HepG2 (cell line): ENCODE results near the gene SYT13. TPM values are rescaled to one million over a fixed set of nuclear protein-coding genes. Genes with fewer than 3 reads are reported as not detected.

Experiments used
- ATAC-seq: fragments of 200-7000 bp; cut with Tn5 transposase; 3 replicates; pipeline ENCODE4 v1.9.1; 2020; ENCODE audit warnings: mild to moderate bottlenecking, moderate library complexity
- BruUV-seq: library from RNA; stranded (reverse); fragments of 400-500 nt; replicated peaks from 2 replicates; lab custom pipeline; 2021; lab: Mats Ljungman, UMichigan
- CTCF ChIA-PET: fragments of 300-600 bp; formaldehyde crosslinking; extraction: SDS; loops from one replicate; lab custom pipeline; 2021; ENCODE audit warnings: low total read pairs, inconsistent platforms, low intra/inter-chr PET ratio; lab: Yijun Ruan, JAX
- POLR2A ChIA-PET: fragments of 350-600 bp; sonication (Branson Sonifier 250); formaldehyde crosslinking; loops from one replicate; lab custom pipeline; 2020; ENCODE audit warnings: antibody characterized with exemption, inconsistent platforms; lab: Yijun Ruan, JAX
- DNase-seq: peaks from one replicate; pipeline ENCODE4 v3.0.0-alpha.2; 2015; ENCODE audit warnings: low spot score
- FAIRE-seq: peaks from 3 replicates; lab custom pipeline; 2011; peaks lifted over from hg19 to GRCh38; lab: Jason Lieb, UNC
- H2AFZ ChIP-seq: one replicate; pipeline ENCODE4 v1.6.1; 2011; ENCODE audit warnings: low read length, inconsistent platforms
- H3K27ac ChIP-seq: fragments of 300-600 bp; 3 replicates; pipeline ENCODE4 v1.8.0; 2011; ENCODE audit warnings: mixed run types, mild to moderate bottlenecking, mixed read lengths, low read length, inconsistent platforms; ENCODE audit not compliant: insufficient read depth; ENCODE audit errors: extremely low read length
- H3K27me3 ChIP-seq, 2 experiments: fragments of 200-600 bp in 1 of 2; 2 replicates in 1 of 2; 3 replicates in 1 of 2; pipeline versions ENCODE4 v1.6.0 to v1.8.0; 2011; ENCODE audit warnings: low read length in 2 of 2, mild to moderate bottlenecking in 2 of 2, moderate library complexity in 2 of 2, inconsistent platforms in 1 of 2; ENCODE audit not compliant: insufficient read depth in 2 of 2, control insufficient read depth in 1 of 2
- H3K36me3 ChIP-seq, 2 experiments: fragments of 200-600 bp in 1 of 2; replicated peaks in 1 of 2; 2 replicates in 1 of 2; 3 replicates in 1 of 2; pipeline versions ENCODE4 v1.5.1 to v1.8.0; 2011; ENCODE audit warnings: low read length in 2 of 2, inconsistent platforms in 1 of 2; ENCODE audit not compliant: insufficient read depth in 2 of 2, control insufficient read depth in 1 of 2
- H3K4me1 ChIP-seq: 2 replicates; pipeline ENCODE4 v1.5.1; 2012; ENCODE audit warnings: low read length, inconsistent platforms; ENCODE audit not compliant: insufficient read depth
- H3K4me2 ChIP-seq: 2 replicates; pipeline ENCODE4 v1.6.0; 2011; ENCODE audit warnings: low read depth, low read length, inconsistent platforms
- H3K4me3 ChIP-seq, 3 experiments: fragments of 200-600 bp in 1 of 3; sonication (generic), shearing (Covaris generic) in 1 of 3; replicated peaks in 1 of 3; 2 replicates each; pipeline ENCODE4 v1.5.1; 2011 to 2016; ENCODE audit warnings: low read length in 3 of 3, inconsistent platforms in 2 of 3, low read depth in 2 of 3, mild to moderate bottlenecking in 2 of 3, control low read depth in 1 of 3, mixed read lengths in 1 of 3; ENCODE audit not compliant: insufficient read depth in 1 of 3
- H3K79me2 ChIP-seq: one replicate; pipeline ENCODE4 v1.6.1; 2011; ENCODE audit warnings: low read length, inconsistent platforms; ENCODE audit not compliant: insufficient read depth
- H3K9ac ChIP-seq: 2 replicates; pipeline ENCODE4 v1.6.0; 2011; ENCODE audit warnings: mild to moderate bottlenecking, low read depth, low read length, inconsistent platforms; ENCODE audit not compliant: insufficient read depth
- H3K9me3 ChIP-seq: 2 replicates; pipeline ENCODE4 v1.5.1; 2012; ENCODE audit warnings: mild to moderate bottlenecking, low read length
- H4K20me1 ChIP-seq: 2 replicates; pipeline ENCODE4 v1.6.0; 2011; ENCODE audit warnings: inconsistent platforms, mild to moderate bottlenecking, low read length, moderate library complexity; ENCODE audit not compliant: insufficient read depth
- ASH2L ChIP-seq: fragments of 300-600, 200-600 bp; sonication (generic); IDR thresholded peaks from 2 replicates; pipeline ENCODE4 v1.7.0; 2017; ENCODE audit warnings: low read depth, mild to moderate bottlenecking, moderate library complexity, mixed read lengths, low read length; ENCODE audit not compliant: insufficient read length
- DNMT3B ChIP-seq: conservative IDR thresholded peaks from 2 replicates; pipeline ENCODE4 v1.6.1; 2016; ENCODE audit warnings: missing biosample characterization, control low read depth
- EP300 ChIP-seq, 3 experiments: sonication (generic) in 1 of 3; formaldehyde crosslinking in 1 of 3; IDR thresholded peaks; 2 replicates each; pipeline versions ENCODE4 v1.5.1 to v1.6.1; 2011 to 2020; ENCODE audit warnings: low read depth in 2 of 3, low read length in 2 of 3, borderline replicate concordance in 1 of 3, improper control_type of control experiment in 1 of 3, mild to moderate bottlenecking in 1 of 3, missing genetic modification reagents in 1 of 3, moderate library complexity in 1 of 3
- ETV5 ChIP-seq: IDR thresholded peaks from 2 replicates; pipeline ENCODE4 v1.6.1; 2018; ENCODE audit warnings: missing biosample characterization, missing genetic modification reagents, inconsistent platforms, borderline replicate concordance
- POGZ ChIP-seq: sonication (generic); formaldehyde crosslinking; IDR thresholded peaks from 2 replicates; pipeline ENCODE4 v1.4.0; 2020; ENCODE audit warnings: mild to moderate bottlenecking, missing genetic modification reagents
- WGBS: methylation state at CpG from one replicate; pipeline ENCODE4 v1.1.6; 2017; ENCODE audit warnings: low lambda C conversion rate; 5-methylcytosine and 5-hydroxymethylcytosine counted together
- in situ Hi-C: cut with HindIII; loops from 2 replicates; pipeline ENCODE4 v1.10.0; 2017; ENCODE audit warnings: low pct_unique_long_range_greater_than_20kb; ENCODE audit not compliant: extremely low pct_ligation_motif_present
- intact Hi-C: fragments of 100-400 bp; cut with micrococcal nuclease; formaldehyde crosslinking; loops from one replicate; pipeline ENCODE4 v1.10.0; 2022; ENCODE audit not compliant: unreplicated experiment
- polyA plus RNA-seq, 8 experiments: library from polyadenylated mRNA; depleted of rRNA in 3 of 8; stranded (reverse) in 7 of 8; unstranded in 1 of 8; fragments of >200 nt; fragmentation: Illumina TruSeq in 4 of 8; extraction: Trizol in 4 of 8; gene quantifications; 2 replicates each; pipeline versions ENCODE4 v1.2.1 to v1.2.3, GENCODE V29; 2011 to 2016; ENCODE audit warnings: low read depth in 4 of 8, missing spikeins in 1 of 8, mixed read lengths in 1 of 8; ENCODE audit not compliant: insufficient read depth in 1 of 8
- total RNA-seq, 5 experiments: library from RNA; depleted of rRNA; stranded (reverse); fragments of >200 nt; fragmentation: Illumina TruSeq; extraction: Trizol; gene quantifications; 2 replicates each; pipeline ENCODE4 v1.2.3, GENCODE V29; 2016; ENCODE audit warnings: low read depth in 1 of 5
- TF ChIP-seq, protein P1 (sequence below): sonication (generic); formaldehyde crosslinking; IDR thresholded peaks from 2 replicates; pipeline ENCODE4 v1.4.0; 2020; ENCODE audit warnings: mild to moderate bottlenecking, missing genetic modification reagents

SYT13 gene
- total and polyA plus RNA-seq, 2 of the 13 experiments (the other 11 are each of a cell fraction or from before 2014, with no cell fraction given) = 0.02 to 0.13 TPM

DNA sequence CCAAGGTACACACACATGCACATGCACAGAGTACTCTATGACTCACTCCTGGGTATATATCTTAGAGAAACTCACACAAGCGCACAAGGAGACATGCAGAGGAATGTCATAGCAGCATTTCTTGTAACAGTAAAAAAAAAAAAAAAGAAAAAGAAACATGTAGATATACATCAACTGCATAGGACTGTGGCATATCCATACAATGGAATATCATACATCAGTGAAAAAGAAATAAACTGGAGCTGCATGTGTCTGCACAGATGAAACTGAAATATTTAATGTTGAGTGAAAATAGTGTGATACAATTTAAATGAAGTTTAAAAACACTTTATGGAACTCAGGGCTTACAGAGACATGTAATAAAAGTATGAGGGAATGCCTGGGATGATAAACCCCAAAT lies 46.4 kb downstream of the SYT13 start (continued):
- no peak for TF ChIP-seq ETV5
- TF ChIP-seq POGZ (CRISPR knock-in tag) = no peak

- no peaks in the 10 kb centered on the region for H3K36me3 ChIP-seq
- H3K4me3 ChIP-seq = no peak overlapping the region
- no peak overlapping the region for H2AFZ ChIP-seq
- WGBS = 40% methylated on average over 3 of the region's 3 CpGs
- H3K4me1 ChIP-seq = no peaks in the 10 kb centered on the region
- no peak overlapping the region for H3K27ac ChIP-seq
- ATAC-seq (no peak), FAIRE-seq (no peak), DNase-seq (no peak)
- H3K4me2 ChIP-seq = no peak overlapping the region
- no peaks in the 10 kb centered on the region for H3K79me2 ChIP-seq
- CTCF ChIA-PET = no interaction called here
- no TSS peak for BruUV-seq
- in situ Hi-C loops (no loop called here), intact Hi-C loops (no loop called here)
- POLR2A ChIA-PET = no interaction called here
- H3K27me3 ChIP-seq = peaks cover 0 to 1% of the 10 kb centered on the region in 2 experiments; a peak in 1 of 5 replicates
- H3K9ac ChIP-seq = no peak overlapping the region
- no peak for TF ChIP-seq DNMT3B (CRISPR knock-in tag)
- no peak for TF ChIP-seq EP300 (IDR thresholded peaks at IDR 0.05; ENCODE audit: low read depth in 2 of 2, low read length in 2 of 2)
- no peak for TF ChIP-seq EP300 (CRISPR knock-in tag; IDR thresholded peaks at IDR 0.05; ENCODE audit: borderline replicate concordance)
- TF ChIP-seq ASH2L = no peak
- TF ChIP-seq, protein P1, sequence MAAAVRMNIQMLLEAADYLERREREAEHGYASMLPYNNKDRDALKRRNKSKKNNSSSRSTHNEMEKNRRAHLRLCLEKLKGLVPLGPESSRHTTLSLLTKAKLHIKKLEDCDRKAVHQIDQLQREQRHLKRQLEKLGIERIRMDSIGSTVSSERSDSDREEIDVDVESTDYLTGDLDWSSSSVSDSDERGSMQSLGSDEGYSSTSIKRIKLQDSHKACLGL (CRISPR knock-in tag) = no peak
- no peaks in the 10 kb centered on the region for H4K20me1 ChIP-seq
- no peaks in the 10 kb centered on the region for H3K9me3 ChIP-seq
These were observed 47.4 kb downstream of the SYT13 start for GRCh38 chr11:45238724-45239123.
